Fibroblast of skin of left quadriceps (primary cell): Measurements from ENCODE around the gene PER2.

Source experiments
- DNase-seq, 2 experiments: peaks; one replicate each; pipeline ENCODE4 v3.0.0-alpha.2; 2013; ENCODE audit warnings: low read depth in 2 of 2

Gene PER2

GRCh38 chr2:238267341-238267710 is 21.1 kb downstream of the PER2 start:
- DNase-seq = no peak

DNA sequence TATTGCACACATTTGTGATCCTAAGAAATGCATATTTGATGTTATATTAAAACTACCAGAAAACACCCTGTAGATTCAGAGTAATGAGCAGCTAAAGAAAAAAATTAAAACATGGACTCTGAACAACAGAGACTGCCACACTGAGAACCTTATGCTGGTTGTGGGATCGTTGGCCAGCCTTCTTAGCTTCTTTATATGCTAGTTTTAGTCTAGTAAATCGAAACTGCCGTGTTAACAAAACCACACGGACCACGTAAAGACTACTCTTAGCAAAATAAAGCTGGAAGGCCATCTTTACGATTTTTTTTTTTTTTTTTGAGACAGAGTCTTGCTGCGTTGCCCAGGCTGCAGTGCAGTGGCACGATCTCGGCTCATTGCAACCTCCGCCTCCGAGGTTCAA is 22.8 kb downstream of the PER2 start:
- no peak for DNase-seq

- DNase-seq = no peak
Measured at GRCh38 chr2:238264072-238264460, 24.3 kb downstream of the PER2 start.

- DNase-seq = peak; percentile 63 to 64
Measured at GRCh38 chr2:238263204-238264071, 25.0 kb downstream of the PER2 start.

DNA sequence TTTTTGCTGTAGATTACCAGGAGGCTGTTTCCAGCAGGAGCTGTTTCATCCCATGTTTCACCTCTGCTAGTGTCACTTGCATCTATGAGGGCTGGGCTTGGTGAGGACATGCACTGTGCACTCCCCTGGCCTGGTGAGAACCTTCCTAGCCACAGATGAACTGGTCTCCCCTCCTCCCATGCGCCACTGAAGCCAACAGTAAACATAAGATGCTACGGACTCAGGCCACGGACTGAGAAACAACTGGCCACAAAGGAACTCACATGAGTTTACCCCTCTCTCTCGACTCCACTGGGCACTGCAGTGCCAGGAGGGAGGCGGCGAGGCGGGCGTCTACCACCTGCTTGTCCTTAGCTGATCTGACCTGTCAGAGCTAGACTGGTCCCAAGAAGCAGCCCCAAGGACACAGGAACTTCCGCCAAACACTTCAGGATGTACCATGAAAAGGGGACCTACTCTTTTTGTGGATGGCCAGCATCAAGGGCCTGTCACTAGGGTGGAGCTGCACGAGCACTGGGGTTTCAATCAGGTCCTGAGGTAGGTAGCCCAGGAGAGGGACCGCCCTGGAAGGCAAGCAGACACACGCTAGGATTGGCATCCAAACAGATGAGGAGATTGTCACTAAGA is 25.8 kb downstream of the PER2 start:
- no peak for DNase-seq

GRCh38 chr2:238261718-238262375 is 26.6 kb downstream of the PER2 start:
- DNase-seq = no peak

DNA sequence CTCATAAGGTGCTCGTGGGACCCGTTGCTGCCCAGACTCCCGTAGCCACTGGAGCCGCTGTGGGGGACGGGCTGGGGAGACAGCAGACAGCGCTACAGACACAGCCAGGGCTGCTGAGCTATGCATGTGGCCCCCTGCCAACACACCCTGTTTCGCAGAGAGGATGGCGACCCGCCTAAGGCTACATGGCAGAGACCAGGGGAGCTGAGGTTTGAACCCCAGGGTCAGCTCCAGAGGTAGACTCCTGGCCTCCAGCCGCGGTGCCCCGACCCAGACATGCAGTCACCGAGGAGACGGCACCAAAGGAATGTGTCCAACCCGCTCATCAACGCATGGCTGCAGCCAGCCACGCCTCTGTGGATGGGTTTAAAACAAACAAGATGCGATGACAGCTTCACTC is 27.5 kb downstream of the PER2 start:
- DNase-seq = no peak

DNA sequence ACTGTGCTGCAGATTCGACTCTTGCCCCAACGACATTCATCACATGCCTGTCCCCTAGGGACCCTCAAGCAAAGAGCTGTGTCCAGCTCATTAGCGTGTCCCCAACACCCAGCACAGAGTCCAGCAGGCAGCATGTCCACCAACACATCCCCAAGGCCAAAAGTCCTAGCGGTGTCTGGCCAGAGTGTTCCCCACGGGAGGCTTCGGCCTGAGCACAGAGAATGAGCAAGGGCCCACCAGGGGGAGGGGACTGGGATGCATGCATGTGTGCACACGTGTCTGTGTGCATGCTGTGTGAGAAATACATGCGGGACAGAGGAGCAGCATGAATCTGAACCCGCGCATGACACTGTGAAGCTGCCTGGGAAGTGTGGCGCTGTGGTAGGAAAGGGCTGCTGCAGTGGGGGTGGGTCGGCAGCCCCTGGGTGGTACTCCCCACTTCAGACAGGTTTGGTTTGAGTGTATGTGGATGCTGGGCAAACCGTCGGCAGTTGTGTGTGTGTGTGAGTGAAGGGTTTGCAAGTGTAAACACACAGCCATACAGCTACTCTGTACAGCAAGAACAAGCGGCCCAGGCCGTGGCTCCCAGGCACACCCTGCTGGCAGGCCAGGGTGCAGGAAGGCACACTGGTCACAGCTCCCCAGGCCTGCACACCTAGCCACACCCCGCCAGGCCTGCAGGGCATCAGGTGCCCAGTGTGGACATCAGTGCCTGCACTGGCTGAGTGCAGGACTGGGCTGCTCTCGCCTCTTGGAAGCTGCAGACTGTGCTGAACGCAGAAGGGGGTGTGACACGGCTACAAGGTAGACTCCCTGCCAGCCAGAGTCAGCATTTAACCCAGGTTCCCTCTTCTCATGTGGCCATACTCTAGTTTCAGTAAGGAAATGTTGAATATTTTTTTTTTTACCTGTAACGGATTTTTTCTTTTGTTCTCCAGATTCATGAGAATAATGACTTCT is 29.1 kb downstream of the PER2 start:
- no peak for DNase-seq

DNA sequence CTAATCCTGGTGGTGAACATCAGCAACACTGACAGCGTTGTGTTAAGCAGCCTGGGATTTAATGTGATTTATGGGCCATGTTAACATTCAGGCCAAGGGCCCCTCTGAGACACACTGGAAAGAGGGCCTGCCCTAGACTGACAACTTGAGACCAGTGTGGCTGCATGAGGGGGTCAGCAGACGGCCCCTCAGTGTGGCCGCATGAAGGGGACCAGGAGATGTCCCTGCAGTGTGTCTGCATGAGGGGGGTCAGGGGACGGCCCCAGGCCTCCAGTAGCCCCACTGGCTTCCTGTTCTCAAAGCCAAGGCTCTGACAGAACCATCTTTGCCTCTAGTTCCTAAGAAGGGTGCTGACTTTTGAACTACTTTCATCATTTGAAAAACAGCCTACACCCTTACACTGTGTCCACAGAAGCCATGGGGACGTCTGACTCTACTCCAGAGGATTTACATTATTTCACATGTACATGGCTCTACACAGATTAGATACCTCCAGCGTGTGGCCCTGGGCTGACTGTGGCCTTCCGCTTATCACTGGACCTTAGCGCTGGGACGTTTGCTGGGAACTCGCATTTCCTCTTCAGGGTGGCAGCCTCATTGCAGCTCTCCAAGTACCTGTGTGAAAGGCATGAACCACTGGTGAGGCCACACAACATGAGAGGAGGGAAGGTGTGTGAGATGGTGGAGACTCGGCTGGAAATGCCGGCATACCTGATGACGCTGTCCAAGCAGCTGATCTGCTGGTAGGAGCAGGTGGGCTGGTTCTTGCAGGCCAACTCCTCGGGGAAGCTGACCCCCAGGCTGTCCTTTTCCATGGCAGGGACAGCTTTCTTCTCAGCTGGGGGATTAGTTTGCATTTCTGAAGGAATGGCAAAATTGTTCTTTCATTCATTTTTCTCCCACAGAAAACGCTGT is 30.4 kb downstream of the PER2 start:
- DNase-seq = no peak

- peak; percentile 22 to 23 for DNase-seq
Measured at GRCh38 chr2:238256594-238257104, 31.8 kb downstream of the PER2 start.

GRCh38 chr2:238256111-238256510 is 32.3 kb downstream of the PER2 start:
- no peak for DNase-seq

GRCh38 chr2:238255636-238256035 is 32.8 kb downstream of the PER2 start:
- DNase-seq = no peak

DNA sequence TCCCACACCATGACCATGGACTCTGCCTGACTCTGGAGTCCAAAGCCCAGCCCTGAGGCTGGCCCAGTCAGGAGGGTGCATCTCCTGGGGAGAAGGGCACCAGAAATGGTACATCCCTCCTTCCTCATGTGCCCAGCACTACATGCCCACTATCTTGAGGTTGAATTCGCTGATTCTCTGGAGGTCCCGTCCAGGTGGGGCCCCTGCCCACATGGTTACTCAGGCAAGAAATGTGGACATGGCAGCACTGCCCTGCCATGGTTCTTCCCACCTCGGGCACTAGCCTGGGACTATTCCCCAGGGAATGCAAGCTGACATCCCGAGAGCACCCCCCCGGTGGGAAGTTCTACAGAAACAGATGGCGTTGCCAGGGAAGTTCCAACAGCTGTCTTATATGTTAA is 33.3 kb downstream of the PER2 start:
- DNase-seq = no peak

- no peak for DNase-seq
Measured at GRCh38 chr2:238254095-238254723, 34.2 kb downstream of the PER2 start.

DNA sequence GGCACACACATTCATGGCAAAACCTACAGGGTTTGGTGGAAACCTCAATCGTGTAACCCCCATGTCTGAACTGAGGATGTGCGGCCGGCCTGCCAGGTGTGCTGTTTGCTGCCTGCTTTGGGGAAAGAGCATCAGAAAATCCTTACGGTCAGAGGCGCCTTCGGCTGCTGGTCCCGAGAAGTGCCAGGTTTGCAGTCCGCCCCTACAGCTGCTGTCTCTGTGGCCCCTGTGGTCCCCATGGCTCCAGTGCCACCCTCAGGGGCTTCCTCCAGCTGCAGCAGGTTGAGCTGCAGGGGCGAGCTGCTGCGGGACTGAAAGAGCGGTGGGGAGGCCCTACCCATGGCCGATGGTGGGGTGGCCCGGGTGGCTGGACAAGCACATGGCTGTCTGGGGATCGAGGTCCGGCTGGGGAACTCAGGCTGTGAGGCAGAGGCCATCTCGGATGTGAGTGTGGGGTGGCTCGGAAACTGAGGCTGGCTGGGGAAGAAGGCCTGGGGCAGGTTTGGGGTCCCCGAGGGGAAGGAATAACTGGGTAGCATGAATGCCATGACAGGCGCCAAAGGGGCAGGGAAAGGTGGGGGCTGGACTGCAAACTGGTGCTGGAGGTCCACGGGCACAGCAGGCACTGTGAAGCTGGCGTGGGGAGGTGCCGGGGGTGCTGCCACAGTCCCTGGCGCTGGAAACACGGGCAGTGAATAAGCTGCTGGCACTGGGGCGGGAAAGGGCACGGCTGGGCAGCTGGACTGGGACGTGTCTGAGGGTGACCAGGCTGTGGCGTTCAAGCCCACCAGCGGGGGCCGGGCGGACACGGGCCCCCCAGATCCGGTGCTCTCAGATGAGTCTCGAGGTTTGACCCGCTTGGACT is 35.4 kb downstream of the PER2 start:
- DNase-seq = no peak

DNA sequence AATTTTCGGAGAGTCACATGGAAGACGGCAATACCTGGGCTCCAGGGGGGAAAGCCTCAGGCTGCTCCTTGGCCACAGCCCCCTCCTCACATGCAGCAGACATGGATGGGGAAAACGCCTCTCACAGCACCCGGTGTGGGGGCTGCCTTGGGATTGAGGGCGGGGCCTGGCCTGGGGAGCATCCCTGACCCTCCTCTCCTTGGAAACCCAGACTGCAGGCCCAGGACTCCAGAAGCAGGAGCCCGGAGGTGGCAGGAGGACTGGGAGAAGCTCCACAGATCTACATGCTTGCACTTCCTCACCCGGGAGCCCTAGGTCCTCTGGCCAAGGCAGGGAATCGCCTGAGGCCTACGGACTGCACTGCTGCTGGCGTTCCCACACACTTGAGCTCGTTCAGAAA is 36.4 kb downstream of the PER2 start:
- DNase-seq = no peak

- DNase-seq = no peak
Measured at GRCh38 chr2:238251331-238251730, 37.1 kb downstream of the PER2 start.

DNA sequence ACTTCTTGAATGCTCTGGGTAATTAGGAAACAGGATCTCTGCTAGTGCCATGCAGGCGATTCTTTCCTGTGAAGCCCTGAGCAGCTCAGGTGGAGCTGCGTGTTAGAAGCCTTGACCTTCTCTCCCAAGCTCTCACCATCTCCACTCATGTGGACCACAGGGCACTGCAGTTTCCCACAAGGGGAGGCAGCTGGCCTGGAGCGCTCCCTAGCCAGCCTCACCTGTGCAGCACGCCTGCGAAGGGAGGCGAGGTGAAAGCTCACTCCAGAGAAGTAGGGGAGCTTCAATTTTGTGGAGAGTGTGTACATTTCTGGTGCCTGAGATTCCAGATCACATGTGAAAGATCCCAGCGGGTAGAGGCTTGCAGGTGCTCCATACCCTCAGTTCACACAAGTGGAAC is 37.5 kb downstream of the PER2 start:
- no peak for DNase-seq

GRCh38 chr2:238247841-238248453 is 40.5 kb downstream of the PER2 start:
- DNase-seq = no peak
